Neural cell (in vitro differentiated cells): ENCODE measurements around the gene HOXA1.

ENCODE experiments used
- EP300 ChIP-seq: fragments of 450-650 bp; conservative IDR thresholded peaks from 2 replicates; pipeline ENCODE4 v1.6.1; 2014; ENCODE audit warnings: antibody characterized with exemption, mild to moderate bottlenecking, moderate library complexity; ENCODE audit not compliant: poor library complexity, severe bottlenecking
- RAD21 ChIP-seq: fragments of 450-650 bp; conservative IDR thresholded peaks from 2 replicates; pipeline ENCODE4 v1.6.1; 2014; ENCODE audit warnings: antibody characterized with exemption, mild to moderate bottlenecking, moderate library complexity
- TF ChIP-seq, protein P1 (sequence below): fragments of 450-650 bp; IDR thresholded peaks from 2 replicates; pipeline ENCODE4 v1.5.1; 2014; ENCODE audit warnings: antibody characterized with exemption, mild to moderate bottlenecking, moderate library complexity; ENCODE audit not compliant: poor library complexity, severe bottlenecking

DNA sequence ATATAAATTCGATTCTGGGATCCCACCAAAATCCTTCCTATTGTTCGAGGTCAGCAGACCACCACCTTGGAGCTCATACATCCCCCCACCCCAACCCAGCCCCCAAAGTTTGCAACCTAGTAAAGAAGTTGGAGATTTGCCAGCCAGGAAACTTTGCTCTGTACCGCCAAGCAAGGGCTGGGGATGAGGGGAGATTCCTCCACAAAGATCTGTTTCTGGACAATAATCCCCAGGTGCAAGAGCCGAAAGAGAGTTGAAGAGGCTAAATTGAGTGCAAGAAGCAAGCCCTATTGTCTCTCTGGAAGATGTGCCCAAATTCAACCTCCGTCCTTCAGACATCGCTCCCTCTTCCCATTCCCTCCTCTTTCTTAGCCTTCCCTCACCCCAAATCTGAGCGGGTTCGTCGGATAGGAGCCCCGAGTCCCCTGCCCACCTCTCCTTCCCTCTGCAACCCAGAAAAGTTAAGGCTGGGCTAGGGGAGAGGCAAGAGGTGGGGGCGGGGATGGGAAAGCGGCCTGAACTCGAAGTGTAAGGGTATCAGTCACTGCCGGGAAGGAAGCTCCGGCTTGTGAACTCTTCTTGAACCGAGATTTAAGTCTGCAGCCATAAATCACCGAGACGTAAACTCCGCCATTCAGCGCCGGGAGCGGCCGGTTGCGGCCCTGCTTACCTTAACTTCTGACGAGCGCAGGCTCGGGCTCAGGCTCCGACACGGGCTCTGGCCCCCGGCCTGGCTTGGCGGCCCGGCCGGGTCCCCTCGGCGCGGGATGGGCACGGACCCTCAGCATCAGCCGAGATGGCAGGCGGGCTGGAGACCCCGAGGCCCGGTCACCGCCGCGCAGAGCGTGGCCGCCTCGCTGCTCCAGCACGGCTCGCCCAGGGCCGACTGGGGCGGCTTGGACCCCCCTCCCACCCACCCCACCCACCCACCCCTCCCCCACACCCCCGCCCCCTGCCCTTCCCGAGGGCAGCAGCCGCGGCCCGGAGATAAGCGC, 17.5 kb upstream of the HOXA1 start:
- TF ChIP-seq EP300 (no peak), RAD21 (no peak)
- TF ChIP-seq, protein P1, sequence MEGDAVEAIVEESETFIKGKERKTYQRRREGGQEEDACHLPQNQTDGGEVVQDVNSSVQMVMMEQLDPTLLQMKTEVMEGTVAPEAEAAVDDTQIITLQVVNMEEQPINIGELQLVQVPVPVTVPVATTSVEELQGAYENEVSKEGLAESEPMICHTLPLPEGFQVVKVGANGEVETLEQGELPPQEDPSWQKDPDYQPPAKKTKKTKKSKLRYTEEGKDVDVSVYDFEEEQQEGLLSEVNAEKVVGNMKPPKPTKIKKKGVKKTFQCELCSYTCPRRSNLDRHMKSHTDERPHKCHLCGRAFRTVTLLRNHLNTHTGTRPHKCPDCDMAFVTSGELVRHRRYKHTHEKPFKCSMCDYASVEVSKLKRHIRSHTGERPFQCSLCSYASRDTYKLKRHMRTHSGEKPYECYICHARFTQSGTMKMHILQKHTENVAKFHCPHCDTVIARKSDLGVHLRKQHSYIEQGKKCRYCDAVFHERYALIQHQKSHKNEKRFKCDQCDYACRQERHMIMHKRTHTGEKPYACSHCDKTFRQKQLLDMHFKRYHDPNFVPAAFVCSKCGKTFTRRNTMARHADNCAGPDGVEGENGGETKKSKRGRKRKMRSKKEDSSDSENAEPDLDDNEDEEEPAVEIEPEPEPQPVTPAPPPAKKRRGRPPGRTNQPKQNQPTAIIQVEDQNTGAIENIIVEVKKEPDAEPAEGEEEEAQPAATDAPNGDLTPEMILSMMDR: no peak
